PC-9 (cell line): Measurements from ENCODE around the gene PSMB7.

Experiments used
- CTCF ChIP-seq: fragments of 200-600 bp; sonication (generic); conservative IDR thresholded peaks from 2 replicates; pipeline ENCODE4 v1.6.1; 2017; ENCODE audit warnings: mixed run types, antibody characterized with exemption, mild to moderate bottlenecking, moderate library complexity
- EZH2 ChIP-seq: fragments of 200-600 bp; sonication (generic); IDR thresholded peaks from 2 replicates; pipeline ENCODE4 v1.8.0; 2017; ENCODE audit warnings: antibody characterized with exemption, low read depth

- TF ChIP-seq CTCF (no peak), EZH2 (no peak)
Observed at GRCh38 chr9:124439686-124440243, 24.5 kb upstream of the PSMB7 start.
